ENCODE measurements around the gene P3H3.
"Not testable (repeated sequence)": the region's sequence is repeated elsewhere in the genome, so short reads cannot be mapped to it uniquely, and the experiment has no call there.

The P3H3 gene

DNA sequence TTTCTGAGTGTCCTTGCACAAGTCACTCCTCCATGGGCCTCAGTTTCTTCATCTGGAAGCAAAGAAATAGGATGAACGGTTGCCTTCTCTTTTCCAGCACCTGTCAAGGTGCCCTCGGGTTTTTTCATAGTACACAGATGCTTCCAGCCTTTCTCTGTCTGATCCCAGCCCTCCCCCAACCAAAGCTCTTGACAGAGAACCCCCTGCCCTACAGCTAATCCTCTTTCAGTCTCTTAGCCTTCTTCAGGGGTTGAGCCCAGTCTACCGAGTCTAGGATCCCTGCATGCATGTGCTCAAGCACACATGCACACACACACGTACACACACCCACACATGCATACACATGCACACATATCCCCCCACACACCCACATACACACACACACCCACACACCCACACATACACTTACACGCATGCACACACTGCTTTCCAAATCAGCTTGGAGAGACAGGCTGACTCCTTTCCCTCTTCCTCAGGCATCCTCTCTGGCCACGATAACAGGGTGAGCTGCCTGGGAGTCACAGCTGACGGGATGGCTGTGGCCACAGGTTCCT is 18.2 kb downstream of the P3H3 start:
- no peak for DNase-seq (ENCODE audit: low read depth)

DNA sequence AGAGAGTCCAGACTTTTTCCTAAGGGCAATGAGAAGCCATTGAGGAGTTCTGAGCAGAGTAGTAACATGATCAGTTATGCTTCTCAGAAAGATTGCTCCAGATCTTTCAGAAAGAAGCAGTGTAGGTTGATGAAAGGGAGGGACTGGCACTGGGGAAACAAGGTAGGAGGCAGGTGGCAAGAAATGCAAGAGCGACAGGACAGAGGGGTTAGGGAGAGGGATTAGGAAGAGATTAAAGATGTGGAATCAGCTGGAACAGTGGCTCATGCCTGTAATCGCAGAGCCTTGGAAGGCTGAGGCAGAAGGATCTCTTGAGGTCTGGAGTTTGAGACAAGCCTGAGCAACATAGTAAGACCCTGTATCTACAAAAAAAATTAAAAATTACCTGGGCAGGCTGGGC is 19.5 kb downstream of the P3H3 start:
- no peak for DNase-seq (ENCODE audit: low read depth)

DNA sequence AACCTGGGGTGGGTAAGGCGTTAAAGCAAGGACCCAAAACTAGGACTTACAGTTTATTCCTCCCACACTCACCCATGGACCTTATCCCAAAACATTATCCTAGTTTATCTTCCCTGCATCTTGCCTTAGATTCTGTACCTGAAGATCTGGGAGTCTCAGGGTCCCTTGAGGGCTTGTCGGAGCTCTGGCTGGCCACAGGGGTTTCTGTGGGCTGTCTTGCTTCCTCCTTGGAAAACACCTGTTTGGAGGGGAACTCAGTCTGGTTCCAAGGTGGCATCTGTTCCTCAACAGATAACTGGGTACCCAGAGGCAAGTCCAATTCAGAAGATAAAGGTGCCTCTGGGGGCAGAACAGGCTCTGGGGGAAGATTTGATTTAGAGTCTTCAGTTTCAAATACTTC is 21.2 kb downstream of the P3H3 start:
- no peak for DNase-seq (ENCODE audit: low read depth)

DNA sequence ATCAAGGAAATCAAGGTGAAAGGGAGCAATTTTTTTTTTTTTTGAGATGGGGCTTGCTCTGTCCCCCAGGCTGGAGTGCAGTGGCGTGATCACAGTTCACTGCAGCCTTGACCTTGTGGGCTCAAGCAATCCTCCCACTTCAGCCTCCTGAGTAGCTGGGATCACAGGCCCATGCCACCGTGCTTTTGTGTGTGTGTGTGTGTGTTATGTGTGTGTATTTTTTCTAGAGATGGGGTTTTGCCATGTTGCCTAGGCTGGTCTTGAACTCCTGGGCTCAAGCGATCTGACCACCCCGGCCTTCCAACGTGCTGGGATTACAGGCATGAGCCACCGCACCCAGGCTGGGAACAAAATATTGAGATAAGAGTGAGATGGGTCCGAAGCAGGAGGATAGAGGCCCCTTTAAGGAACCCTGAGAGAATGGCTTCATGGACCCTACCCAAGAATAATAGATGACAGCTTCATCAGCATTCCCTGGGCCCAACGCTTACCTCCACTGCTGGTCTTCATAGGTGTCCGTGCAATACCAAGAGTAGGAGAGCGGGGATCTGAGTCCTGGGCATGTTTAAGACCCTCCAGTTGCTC is 21.9 kb downstream of the P3H3 start:
- no peak for DNase-seq (ENCODE audit: low read depth)

DNA sequence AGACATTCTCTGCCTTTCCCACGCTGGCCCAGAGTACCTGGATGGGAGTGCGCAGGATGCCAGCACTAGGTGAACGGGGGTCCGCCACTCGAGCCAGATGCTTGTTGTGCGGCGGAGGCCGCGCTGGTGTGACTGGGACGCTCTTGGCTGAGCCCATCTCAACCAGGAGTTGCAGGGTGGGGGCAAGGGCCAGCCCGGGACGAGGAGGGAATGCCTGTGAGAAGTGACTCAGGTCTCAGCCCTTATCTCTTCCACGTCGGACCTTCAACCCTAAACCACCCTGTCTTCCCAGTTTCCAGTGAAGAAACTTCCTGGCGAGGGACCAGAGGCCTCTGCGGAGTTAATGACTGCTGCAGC is 22.6 kb downstream of the P3H3 start:
- no peak for DNase-seq (ENCODE audit: low read depth)

DNA sequence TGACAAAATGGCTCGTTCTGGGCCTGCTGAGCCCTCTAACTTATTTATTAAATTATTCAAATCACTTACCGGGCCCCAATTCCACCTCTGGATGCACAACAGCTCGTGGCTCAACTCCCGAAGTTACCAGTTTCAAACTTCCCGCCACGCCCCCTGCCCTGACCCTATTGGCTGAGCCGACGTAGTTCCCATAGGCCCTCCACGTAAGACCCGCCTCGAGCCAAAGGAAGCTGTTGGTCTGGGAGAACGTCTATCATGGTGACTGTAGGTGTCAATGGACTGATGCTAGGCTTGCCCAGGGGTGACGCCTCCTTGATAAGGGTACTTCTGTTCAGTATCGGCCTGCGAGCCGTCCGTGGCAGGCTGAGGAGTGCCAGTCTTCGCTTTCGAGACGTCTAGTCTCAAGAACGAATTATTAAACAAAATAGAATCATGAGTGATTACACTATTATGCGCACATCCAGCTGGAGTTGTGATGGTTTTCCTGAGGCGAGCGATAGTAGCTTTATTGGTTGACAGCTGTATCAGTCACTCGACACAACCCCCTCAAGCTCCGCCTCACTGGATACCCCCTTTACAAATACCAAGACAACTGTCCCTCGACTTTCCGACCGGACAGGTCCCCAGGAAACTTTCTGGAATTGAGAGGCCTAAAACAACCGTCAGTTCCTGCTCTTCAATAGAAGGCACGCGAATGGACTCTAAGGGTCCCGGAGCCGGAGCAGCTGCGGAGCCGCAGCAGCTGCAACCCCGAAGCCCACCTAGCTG is 23.1 kb downstream of the P3H3 start, which contains the start of gene CDCA3:
TSS of gene CDCA3 (minus strand) at position 134 of the 768 bp plus-strand sequence. CDS start 334 bp downstream, outside the sequence.
- peak; percentile 97 for DNase-seq (ENCODE audit: low read depth)

DNA sequence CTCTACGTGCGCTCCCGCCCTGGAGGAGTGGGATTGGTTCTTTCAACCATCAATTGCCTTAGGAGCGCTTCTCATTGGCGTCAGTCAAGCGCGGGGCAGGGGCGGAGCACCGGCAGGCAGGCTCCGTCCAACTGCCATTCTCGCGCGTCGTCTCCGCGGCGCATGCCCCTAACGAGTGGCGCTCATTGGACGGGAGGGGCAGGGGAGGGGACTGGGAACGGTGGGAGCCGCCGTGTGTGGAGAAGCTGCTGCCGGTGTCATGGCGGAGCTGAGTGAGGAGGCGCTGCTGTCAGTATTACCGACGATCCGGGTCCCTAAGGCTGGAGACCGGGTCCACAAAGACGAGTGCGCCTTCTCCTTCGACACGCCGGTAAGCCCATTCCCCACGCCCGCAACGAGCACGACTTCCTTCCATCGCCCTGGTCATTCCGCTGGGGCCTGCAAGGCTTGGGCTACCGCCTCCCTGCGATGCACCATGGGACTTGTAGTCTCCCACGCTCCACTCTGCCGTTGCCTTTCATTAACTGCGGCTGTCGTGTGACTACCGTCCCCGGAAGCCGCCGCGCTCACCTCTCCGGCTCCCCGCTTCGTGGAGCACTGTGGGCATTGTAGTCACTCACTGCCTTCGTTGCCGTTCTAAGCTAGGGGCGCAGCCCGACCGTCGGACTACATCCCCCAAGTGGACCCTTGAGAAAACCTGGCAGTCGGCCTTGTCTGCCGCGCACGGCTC is 23.9 kb downstream of the P3H3 start, which contains the start of gene USP5:
TSS of gene USP5 (plus strand) at position 230 of the 730 bp plus-strand sequence. CDS start at position 260, 30 bp downstream.
- DNase-seq (ENCODE audit: low read depth), result peak; percentile 100

DNA sequence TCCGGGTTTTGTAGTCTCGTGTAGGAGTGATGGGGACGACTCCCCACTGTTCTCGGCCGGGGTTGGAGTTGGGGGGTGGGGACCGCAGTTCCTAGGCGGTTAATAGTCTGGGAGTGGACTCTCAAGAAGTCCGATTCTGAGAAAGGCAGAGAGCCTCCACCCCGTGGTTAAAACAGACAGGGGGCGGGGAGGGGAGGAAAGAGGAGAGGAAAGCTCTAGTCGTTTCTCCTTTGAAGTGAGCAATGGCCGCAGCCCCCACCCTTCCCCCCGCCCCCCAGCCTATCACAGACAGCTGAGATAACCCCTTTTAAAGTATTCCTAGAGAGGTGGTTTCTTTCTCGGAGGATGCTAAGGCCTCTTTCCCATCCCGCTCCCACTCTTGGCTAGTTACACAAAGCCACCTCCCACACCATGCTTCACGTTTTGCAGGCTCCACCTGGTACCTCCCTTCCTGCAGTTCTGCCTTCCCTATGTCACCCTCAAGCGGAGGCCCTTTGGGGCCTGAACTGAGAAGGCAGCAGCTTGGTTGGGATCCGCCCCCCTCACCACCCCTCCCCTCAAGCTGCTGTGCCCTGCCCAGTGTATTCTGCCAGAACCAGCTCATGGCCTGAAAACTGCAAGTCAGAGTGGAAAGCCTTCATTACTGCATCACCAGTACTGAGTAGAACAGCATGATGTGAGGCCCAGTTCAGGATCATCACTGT is 24.6 kb downstream of the P3H3 start:
- DNase-seq (ENCODE audit: low read depth), result peak; percentile 86

DNA sequence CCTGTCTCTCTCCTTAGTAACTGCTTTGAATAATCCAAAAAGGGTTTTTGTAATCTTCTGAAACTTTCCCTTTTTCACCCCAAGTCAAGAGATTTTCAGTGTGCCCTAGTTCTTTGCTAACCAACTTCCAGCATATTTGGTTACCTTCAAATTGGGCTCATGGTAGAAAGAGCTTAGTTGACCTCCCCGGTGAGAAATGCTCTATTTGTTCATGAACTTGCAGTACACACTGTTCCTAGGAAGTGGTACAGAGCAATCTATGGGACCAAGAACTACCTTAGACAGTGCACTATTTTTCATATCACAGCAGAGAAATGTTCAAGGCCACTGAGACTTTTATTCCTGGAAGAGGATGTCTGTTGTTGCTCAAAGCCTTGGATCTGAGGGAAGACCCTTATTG is 25.4 kb downstream of the P3H3 start:
- DNase-seq (ENCODE audit: low read depth), result no peak

DNA sequence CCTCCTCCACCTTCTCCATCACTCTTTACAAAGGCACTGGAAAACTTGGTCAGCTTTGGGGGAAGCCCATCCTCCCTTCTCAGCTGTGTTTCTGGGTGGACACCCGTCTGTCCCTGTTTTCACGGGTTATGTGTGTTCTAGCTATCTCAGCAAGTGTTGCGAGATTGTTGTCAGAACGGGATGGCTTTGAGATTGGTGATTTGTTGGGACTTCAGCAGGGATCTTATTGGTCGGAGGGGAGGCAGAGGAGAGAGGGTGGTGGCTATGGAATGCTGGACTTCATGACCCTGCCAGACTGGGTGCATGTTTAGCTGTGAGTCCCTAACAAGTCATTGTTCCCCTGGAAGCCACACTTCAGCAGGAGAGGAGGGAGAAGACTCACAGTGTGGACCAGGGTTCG is 25.8 kb downstream of the P3H3 start:
- DNase-seq (ENCODE audit: low read depth), result no peak

DNA sequence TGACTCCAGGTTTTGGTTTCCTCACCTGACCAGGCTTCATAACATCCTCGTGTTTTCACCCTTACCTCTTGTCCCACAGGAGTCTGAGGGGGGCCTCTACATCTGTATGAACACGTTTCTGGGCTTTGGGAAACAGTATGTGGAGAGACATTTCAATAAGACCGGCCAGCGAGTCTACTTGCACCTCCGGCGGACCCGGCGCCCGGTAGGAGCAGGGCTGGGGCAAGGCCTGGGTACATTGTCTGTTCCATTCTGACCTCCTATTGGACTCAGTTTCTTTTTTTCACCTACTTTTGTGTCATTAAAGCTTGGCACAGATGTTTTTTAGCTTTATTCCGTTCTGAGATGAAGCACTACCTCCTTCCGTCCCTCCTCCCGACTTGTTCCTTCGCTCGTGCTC is 27.1 kb downstream of the P3H3 start:
- DNase-seq (ENCODE audit: low read depth), result no peak

DNA sequence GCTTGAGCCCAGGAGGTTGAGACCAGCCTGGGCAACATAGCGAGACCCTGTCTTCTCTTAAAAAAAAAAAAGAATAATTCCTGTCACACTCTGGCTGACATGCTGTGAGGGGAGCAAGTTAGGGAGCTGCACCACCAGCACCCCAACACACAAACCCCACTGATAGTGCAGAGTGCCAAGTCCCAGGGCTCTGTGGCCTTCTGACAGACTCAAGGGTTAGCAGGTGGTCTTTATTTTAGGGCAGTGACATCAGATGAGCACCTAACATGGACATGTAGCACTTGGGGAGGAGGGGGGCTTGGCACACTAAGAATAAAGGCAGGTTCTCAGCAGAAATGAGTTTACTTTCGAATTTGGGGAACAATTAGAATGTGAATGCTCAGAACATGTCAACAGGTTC is 30.6 kb downstream of the P3H3 start:
- no peak for DNase-seq (ENCODE audit: low read depth)

DNA sequence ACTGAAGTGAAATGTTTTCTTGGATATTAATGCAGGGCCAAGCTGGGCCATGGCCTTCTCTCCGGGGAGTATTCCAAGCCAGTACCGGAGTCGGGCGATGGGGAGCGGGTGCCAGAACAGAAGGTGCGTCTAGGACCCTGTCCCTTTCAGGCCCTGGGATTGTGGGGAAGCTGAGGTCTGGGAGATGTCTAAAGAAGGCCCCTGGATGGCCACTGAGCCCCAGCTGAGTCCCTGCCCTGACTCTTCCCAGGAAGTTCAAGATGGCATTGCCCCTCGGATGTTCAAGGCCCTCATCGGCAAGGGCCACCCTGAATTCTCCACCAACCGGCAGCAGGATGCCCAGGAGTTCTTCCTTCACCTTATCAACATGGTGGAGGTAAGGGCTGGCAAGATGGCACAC is 31.9 kb downstream of the P3H3 start:
- no peak for DNase-seq (ENCODE audit: low read depth)

DNA sequence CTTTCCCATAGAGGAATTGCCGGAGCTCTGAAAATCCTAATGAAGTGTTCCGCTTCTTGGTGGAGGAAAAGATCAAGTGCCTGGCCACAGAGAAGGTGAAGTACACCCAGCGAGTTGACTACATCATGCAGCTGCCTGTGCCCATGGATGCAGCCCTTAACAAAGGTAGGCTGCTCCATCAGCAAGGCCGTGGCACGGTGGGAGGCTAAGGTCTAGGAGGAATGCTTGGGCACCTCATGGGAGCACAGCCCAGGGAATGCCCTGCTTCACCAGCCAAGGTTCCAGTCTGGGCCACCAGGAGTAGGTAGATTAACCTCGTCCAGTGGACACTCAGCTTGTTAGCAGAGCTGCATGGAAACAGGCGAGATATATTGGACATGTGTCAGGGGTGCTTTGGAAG is 32.7 kb downstream of the P3H3 start:
- DNase-seq (ENCODE audit: low read depth), result no peak

DNA sequence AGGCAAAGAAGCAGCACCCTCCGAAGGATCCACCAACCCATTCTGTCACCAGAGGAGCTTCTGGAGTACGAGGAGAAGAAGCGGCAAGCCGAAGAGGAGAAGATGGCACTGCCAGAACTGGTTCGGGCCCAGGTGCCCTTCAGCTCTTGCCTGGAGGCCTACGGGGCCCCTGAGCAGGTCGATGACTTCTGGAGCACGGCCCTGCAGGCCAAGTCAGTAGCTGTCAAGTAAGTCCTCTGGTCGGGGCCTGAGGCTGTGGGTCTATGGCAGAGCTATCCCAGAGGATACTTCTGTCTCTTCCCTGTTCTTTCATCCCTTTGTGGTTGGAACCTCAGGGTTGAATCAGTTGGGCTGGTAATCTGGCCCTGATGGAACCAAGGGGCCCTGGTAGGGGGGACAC is 33.2 kb downstream of the P3H3 start:
- no peak for DNase-seq (ENCODE audit: low read depth)

DNA sequence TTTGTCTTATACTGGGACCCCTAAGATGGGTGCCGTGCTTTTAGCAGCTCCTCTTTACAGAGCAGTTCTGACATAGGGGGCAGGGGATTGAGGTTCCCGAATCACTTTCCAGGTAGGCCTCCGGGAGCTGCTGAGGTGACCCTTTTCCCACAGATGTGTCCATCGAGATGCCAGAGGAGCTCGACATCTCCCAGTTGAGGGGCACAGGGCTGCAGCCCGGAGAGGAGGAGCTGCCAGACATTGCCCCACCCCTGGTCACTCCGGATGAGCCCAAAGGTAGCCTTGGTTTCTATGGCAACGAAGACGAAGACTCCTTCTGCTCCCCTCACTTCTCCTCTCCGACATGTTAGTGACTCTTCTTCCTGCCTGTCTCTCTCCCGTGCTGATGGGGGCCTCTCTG is 34.8 kb downstream of the P3H3 start:
- DNase-seq (ENCODE audit: low read depth), result no peak

DNA sequence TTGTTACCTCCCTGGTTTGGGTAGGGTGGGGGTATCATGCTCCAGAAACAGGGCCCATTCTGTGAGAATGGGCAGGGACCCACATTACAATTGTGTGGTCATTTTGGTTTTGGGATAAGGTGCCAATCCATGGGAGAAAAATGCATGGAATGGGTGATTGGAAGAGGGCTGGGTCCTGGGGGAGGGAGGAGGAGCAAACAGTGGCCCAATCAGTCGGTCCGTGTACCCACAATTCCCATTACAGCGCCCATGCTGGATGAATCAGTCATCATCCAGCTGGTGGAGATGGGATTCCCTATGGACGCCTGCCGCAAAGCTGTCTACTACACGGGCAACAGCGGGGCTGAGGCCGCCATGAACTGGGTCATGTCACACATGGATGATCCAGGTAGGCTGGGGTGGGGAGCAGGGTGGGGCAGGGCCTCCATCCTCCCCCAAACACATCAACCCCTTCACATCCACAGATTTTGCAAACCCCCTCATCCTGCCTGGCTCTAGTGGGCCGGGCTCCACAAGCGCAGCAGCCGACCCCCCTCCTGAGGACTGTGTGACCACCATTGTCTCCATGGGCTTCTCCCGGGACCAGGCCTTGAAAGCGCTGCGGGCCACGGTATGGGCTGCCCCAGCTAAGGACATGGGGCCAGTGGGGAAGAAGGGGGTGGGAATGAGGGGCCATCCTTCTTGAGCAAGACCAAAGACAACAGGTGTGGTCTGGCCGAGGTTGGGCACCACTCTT is 35.5 kb downstream of the P3H3 start:
- no peak for DNase-seq (ENCODE audit: low read depth)

DNA sequence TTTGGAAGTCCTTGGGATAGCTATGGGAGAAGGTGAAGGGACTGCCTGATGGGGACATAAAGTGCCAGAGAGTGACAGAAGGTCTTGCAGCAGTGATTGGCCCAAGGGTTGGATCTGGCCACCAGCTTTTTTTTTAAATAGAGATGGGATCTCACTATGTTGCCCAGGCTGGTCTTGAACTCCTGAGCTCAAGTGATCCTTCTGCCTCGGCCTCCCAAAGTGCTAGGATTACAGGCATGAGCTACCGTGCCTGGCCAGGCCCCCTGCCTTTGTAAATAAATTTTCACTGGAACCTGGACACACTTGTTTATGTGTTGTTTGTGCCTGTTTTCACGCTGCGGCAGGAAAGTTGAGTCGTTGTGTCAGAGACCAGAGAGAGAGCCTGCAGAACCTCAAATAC is 37.1 kb downstream of the P3H3 start:
- not testable (repeated sequence) for DNase-seq (ENCODE audit: low read depth)

DNA sequence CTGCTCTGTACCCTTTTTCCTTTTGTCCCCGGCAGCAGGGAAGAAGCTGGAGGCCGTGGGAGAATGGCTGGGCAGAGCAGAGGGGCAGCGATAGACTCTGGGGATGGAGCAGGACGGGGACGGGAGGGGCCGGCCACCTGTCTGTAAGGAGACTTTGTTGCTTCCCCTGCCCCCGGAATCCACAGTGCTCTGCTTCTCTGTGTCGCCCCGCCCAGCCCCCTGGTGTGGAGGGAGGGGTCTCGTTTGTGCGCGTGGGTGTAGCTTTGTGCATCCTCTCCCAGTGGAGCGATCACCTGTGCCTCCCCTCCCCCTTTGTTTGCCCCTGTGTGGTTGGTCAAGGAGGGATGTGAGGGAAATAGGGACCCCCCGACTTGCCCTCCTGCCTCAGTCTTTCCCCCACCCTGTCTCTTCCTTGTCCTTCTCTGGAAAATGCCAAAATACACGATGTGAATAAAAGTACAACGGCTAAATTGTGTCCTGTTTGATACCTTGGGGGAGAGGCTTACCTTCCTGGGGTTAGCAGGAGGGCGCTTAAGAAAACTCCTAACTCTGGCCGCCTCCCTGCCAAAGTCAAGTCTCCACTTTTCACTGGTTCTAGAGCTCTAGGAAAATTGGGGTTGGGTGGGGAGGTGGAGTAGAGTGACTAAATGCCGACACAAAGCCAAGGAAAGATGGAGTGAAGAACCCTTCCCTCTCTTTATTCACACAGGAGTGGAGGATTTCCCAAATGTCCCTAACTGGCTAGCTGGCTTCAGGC is 38.1 kb downstream of the P3H3 start:
- no peak for DNase-seq (ENCODE audit: low read depth)

DNA sequence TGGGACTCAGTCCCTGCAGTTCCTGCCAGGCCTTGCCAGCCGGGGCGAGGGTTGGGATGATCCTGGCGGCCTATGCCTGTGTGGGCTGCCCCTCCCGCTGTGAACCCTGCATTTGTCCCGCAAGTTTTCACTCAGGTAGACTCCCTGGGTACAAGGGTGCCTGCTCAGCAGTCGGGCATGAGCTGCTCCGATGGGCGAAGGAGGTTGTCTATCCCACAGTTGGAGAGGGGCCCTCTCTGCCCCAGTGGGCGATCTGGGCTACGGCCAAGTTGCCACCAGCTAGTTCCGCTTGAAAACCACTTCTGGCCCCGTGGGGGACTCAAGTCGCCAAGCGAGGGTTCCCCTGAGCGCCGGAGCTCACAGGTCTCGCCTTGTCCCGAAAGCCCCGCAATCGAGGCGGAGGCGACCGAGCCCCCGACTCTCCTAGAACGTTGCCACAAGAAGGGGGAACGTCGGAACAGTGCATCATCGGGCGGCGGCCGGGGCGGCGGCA is 38.8 kb downstream of the P3H3 start:
- no peak for DNase-seq (ENCODE audit: low read depth)

Data from fibroblast of gingiva (primary cell).